ENCODE measurements around the gene DAPK1.

The DAPK1 gene

GRCh38 chr9:87650611-87651295 lies 153.1 kb downstream of the DAPK1 start:
- DNase-seq = no peak

DNA sequence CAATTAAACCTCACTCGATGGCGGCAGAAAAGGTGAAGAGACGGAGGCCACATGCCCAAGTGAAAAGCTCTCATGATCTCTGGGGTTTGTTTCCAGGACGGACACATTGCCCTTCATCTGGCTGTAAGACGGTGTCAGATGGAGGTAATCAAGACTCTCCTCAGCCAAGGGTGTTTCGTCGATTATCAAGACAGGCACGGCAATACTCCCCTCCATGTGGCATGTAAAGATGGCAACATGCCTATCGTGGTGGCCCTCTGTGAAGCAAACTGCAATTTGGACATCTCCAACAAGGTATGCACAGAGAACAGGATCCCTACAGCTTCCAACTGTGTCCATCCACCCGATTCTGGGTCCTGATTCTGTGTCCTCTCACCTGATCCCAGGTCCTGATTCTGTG lies 153.8 kb downstream of the DAPK1 start:
- no peak for DNase-seq

DNA sequence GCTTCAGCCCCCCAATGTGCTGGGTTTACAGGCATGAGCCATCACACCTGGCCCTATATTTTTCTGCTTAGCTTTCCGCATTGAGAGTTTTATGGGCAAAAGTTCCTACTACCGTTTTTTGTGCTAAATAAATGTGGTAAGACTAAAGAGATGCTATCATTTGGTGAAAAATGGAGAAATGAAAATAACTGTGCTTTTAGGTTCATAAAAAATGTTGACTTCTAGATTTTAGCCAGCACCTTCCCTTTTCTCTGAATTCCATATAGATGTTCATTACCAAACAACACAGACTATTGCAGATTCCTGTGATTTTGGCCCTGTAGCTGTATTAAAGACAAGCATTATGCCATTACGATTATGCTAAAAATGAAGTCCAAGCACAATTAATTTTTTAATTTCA lies 156.3 kb downstream of the DAPK1 start:
- no peak for DNase-seq

DNA sequence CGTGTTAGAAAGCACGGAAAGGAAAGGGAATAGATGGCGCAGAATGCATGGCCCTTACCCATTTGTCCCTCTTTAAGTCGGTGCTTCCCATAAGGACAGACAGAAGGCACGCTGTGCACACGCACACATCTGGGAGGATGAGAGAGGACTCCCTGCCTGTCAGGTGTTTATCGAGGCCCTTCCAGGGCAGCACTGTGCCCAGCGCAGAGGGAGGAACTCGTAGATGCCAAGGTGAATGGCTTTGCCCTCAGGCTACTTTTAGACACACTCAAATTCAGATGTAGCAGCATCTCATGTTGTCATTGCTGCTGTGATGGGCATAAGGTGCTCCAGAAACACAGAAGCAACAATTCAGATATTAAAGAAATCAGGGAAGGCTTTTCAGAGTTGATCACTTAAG lies 158.1 kb downstream of the DAPK1 start:
- DNase-seq = no peak

DNA sequence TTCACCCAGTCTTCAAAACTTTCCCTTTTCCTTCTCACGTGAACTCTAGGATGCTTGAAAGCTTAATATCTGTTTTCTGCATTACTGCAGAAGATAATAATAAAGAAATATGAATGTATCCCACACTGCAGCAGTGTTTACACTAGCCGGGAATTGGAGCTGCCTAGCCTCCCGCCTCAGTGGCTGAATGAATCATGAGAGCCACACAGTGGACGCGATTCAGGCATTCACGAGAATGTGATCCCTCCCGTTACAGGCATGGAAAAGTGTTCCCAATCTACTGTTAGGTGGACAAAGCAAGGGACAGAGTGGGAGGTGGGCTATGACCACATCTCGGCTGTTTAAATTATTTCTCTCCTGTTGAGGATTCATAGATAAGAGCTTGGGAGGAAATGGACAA lies 158.8 kb downstream of the DAPK1 start:
- DNase-seq = no peak

- DNase-seq = no peak
Measured at GRCh38 chr9:87657190-87657589, 159.5 kb downstream of the DAPK1 start.

DNA sequence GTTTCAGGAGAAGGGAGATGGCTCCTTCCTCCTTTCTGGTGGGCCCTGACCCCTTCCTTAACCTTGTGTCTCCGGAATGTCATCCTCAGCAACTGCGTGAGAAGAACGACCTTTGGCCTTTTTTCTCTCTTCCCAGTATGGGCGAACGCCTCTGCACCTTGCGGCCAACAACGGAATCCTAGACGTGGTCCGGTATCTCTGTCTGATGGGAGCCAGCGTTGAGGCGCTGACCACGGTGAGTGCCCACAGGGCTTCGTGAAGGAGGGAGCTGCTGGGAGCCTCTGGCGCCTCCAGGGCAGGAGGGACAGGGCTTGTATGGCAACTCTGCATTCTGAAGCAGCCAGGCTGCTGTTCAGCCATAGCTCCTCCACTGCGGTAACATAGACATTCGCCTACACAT lies 160.2 kb downstream of the DAPK1 start:
- DNase-seq = no peak

DNA sequence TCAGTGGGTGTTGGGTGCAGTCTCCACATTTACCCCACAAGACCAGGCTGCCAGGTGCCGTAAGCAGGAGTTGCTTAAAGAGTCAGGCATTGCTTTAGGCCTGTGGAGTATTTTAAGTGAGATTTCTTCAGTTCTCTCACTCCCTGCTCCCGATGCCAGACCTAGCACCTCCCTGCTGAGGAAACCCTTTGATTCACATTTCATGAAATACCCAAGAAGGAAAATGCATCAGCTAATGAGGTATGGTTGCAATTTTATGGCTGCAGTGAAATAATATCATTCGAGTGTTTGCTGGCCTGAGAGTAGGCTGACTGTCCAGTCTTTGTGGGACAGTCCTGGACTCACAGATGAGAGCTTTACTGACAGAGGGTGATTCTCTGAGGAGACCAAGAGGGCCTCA lies 160.8 kb downstream of the DAPK1 start:
- DNase-seq = no peak

DNA sequence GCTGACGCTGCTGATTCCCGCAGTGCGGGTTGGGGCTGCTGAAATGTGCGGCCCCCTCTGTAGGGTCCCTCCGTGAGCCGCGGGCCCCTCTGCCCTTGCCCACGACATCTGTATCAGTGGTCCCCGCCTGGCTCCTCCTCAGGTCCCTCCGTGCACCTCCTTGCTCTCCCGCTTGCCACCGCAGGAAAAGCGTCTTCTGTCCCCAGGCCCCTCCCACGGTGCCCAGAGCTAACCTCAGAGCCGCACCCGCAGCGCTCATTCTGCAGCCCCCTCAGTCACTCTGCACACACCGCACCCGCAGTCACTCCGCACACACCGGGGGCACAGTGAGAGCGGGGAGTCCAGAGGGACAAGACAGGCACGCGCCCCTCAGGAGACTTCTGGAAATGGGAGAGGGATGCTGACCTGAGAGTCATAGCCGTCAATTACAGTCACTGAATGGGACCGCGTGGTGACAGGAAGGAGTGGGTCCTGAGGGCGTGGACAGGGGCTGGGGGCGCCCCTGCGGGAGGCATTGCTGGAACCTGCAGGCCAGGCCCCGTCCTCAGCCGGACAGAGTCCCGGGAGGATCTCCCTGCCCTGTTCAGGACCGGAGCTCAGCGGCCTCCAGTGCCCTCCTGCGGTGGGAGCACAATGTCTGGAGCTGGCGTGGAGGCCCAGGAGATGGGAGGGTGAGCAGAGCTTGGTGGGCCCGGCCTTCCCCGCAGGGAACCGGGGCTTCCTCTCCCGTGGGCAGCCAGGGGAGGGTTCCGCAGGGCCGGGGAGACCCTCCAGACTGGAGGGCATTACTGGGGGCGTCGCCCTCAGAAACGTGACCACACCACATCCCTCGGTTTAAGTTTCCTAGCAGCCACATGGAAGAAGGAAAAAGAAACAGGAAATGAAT lies 162.1 kb downstream of the DAPK1 start:
- DNase-seq = no peak

GRCh38 chr9:87661241-87661640 lies 163.6 kb downstream of the DAPK1 start:
- DNase-seq = no peak

GRCh38 chr9:87662808-87663528 lies 165.3 kb downstream of the DAPK1 start:
- peak; percentile 8 for DNase-seq

DNA sequence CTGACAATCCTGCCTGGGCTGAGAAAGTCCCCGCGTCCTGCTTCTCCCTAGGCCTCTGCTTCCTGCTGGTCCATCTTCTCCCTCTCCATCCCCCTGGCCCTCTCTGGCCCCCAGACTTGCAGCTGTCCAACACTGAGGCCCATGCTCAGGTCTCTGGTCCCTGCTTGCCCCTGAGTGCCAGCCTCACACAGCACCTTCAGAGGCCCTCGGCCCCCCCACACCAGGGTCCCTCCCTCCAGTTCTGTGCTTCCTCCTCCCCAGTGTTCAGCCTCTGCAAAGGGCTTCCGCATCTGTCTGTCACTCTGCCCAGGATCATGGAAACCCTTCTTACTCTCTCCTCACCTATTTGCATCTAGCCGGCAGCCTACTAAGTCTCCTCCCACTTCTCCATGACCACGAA lies 165.9 kb downstream of the DAPK1 start:
- DNase-seq = no peak

- no peak for DNase-seq
Measured at GRCh38 chr9:87664153-87665060, 166.7 kb downstream of the DAPK1 start.

- no peak for DNase-seq
Measured at GRCh38 chr9:87665505-87665904, 167.8 kb downstream of the DAPK1 start.

DNA sequence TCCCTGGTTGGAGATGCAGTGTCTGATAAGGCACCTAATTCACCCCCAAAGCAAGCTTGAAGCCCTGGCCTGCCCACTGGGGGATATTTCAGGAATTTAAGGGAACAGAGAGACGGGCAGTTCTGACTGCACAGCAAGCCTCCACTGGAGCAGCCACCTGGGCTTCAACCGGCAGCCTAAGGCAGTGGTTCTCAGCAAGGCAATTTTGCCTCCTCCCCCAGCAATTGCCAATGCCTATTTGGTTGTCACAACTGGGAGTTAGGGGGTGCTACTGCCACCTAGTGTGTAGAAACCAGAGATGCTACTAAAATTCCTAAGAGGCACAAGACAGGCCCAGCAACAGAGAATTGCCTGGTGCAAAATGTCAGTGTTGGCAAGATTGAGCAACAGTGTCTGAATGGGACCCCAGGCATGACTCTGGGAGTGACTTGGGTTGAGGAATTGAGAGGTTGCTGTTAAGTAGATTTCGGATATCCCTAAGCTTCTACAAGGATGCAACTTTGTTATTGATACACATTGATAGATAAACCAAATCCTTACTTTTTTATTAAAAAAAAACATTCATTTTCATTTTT lies 169.6 kb downstream of the DAPK1 start:
- DNase-seq = no peak

DNA sequence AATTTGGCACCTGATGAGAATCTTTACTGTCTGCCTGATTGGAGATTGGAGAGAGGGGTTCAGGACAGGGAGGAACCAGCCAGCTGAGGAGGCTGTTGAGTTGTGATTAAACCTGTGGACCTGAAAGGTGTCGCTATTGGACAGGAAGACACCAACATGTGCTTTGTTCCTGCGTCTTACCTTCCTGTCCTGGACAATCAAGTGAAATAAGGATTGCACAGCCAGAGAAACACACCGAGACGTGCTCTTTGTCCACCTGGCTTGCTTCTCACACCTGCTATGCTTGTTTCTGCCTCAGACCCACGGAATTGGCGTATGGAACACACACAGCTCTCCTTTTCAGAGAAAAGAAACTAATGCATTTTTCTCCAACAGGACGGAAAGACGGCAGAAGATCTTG lies 170.6 kb downstream of the DAPK1 start:
- DNase-seq = no peak

GRCh38 chr9:87668722-87669121 lies 171.1 kb downstream of the DAPK1 start:
- no peak for DNase-seq

- no peak for DNase-seq
Measured at GRCh38 chr9:87670572-87671264, 173.1 kb downstream of the DAPK1 start.

- no peak for DNase-seq
Measured at GRCh38 chr9:87671478-87671877, 173.8 kb downstream of the DAPK1 start.

- no peak for DNase-seq
Measured at GRCh38 chr9:87671925-87672324, 174.3 kb downstream of the DAPK1 start.

DNA sequence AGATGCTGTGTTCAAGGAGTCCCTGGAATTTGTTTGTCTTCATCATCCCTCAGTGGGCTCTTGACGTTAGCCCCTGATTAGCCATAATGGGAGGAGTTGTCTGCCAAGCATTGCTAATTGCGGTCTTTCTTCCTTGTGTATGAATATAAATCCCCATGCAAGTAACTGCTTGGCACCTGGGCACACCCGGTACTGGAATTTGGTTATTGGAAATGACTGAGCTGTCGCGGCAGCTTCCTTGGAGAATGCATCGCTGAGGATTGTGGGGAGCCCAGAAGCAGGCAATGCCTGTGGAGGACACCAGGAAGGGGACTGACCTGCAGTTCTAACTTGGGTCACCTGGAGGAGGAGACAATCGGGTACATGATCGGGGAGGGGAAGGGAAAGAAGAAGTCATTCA lies 174.9 kb downstream of the DAPK1 start:
- DNase-seq = no peak
